AG04450 (cell line): ENCODE results near the gene SYTL3. TPM values are rescaled to one million over a fixed set of nuclear protein-coding genes. Genes with fewer than 3 reads are reported as not detected.

Experiments
- CTCF ChIA-PET: fragments of 300-600, 350-600 bp; formaldehyde crosslinking; extraction: SDS; loops from one replicate; lab custom pipeline; 2022; ENCODE audit warnings: antibody characterized with exemption, inconsistent platforms; lab: Charles Lee
- POLR2A ChIA-PET: fragments of 350-600 bp; formaldehyde crosslinking; extraction: SDS; loops from one replicate; lab custom pipeline; 2021; ENCODE audit warnings: antibody characterized with exemption, inconsistent platforms; lab: Yijun Ruan, JAX
- DNase-seq: peaks from one replicate; pipeline ENCODE4 v3.0.0-alpha.2; 2011; ENCODE audit warnings: low read depth, low spot score
- H3K27ac ChIP-seq: one replicate; pipeline ENCODE4 v1.5.1; 2012; ENCODE audit warnings: low read depth, low read length, control low read depth
- H3K27me3 ChIP-seq: one replicate; pipeline ENCODE4 v1.6.0; 2012; ENCODE audit warnings: low read length; ENCODE audit not compliant: control insufficient read depth, insufficient read depth
- H3K4me3 ChIP-seq: 2 replicates; pipeline ENCODE4 v1.5.1; 2011; ENCODE audit warnings: mild to moderate bottlenecking, low read depth, low read length, control low read depth
- H3K9me3 ChIP-seq: 2 replicates; pipeline ENCODE4 v1.5.1; 2012; ENCODE audit warnings: low read length; ENCODE audit not compliant: control insufficient read depth, insufficient read depth
- CTCF ChIP-seq: IDR thresholded peaks from 2 replicates; pipeline ENCODE4 v1.5.1; 2011; ENCODE audit warnings: low read depth, low read length, control low read depth, inconsistent platforms
- polyA plus RNA-seq: library from polyadenylated mRNA; depleted of rRNA; stranded (reverse); fragments of >200 nt; gene quantifications from 2 replicates; pipeline ENCODE4 v1.2.3, GENCODE V29; 2011

The SYTL3 gene
- polyA plus RNA-seq, 1 experiment = 1.6 TPM

GRCh38 chr6:158680481-158680880, 30.6 kb downstream of the SYTL3 start:
- Histone ChIP-seq H3K9me3 (no peaks in the 10 kb centered on the region), H3K4me3 (no peak overlapping the region), H3K27ac (no peak overlapping the region), H3K27me3 (no peaks in the 10 kb centered on the region)
- no peak for TF ChIP-seq CTCF
- CTCF ChIA-PET = interaction anchor here (0.6 to 1.2 kb wide), 3 partner anchors 10 to 1317 kb away, joined by 3 to 5 read pairs (median 4); no protein-coding TSS in a partner anchor
- DNase-seq = no peak
- POLR2A ChIA-PET = no interaction called here

- H3K27me3 ChIP-seq = no peaks in the 10 kb centered on the region
- no peak for DNase-seq
- ChIA-PET CTCF (no interaction called here), POLR2A (interaction anchor here (0.7 kb wide), 1 partner anchor 21 kb away, joined by 11 read pairs; no protein-coding TSS in a partner anchor)
- no peak overlapping the region for H3K4me3 ChIP-seq
- H3K27ac ChIP-seq = no peak overlapping the region
- no peak for TF ChIP-seq CTCF
- H3K9me3 ChIP-seq = no peaks in the 10 kb centered on the region
These were observed 34.5 kb downstream of the SYTL3 start for GRCh38 chr6:158684311-158684710.

DNA sequence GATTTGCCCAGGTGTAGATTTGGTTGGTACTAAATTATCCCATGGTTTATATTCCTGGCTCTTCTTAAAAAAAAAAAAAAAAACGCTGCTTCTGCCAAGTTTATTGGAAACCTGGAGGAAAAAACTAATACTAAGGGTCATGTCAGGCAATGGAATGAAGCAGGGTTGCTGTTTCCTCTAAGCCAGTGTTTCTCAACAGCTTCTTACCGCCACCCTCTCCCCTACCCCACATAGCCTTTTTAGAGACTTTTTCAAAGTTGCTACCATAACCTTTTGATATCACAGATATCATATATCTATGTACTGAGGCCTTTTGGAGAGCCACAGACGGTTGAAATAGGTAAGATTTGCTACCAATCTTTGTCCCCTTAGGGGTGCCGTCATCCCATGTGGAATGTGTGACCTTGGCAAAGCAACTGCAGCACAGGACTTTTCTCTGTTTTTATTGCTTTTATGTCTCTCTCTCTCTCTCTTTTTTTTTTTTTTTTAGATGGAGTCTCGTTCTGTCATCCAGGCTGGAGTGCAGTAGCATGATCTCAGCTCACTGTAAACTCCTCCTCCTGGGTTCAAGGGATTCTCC, 35.0 kb downstream of the SYTL3 start:
- no peak for TF ChIP-seq CTCF
- POLR2A ChIA-PET = interaction anchor here (0.7 kb wide), 1 partner anchor 22 kb away, joined by 11 read pairs; no protein-coding TSS in a partner anchor
- CTCF ChIA-PET = no interaction called here
- Histone ChIP-seq H3K27me3 (no peaks in the 10 kb centered on the region), H3K9me3 (no peaks in the 10 kb centered on the region), H3K4me3 (no peak overlapping the region), H3K27ac (no peak overlapping the region)
- no peak for DNase-seq

DNA sequence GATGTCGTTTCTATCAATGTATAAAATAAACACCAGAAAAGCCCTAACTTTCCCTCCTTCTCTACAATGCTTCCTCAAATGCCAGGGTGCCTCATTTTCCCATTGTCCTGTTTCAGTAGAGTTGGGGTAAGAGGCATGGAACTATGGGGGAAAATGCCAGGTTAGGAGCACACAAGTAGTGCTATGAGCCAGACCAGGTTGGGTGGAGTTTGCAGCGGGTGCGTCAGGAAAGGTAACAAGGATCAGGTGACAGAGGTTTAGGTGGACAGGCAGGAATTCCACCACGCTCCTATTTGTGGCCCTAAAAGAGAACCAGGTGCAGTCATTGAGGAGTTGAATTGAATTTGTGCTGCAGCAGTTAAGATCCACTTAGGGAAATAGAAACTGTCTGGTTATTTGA, 36.5 kb downstream of the SYTL3 start:
- no peak for DNase-seq
- Histone ChIP-seq H3K9me3 (no peaks in the 10 kb centered on the region), H3K27me3 (no peaks in the 10 kb centered on the region), H3K27ac (no peak overlapping the region), H3K4me3 (no peak overlapping the region)
- CTCF ChIA-PET = no interaction called here
- no peak for TF ChIP-seq CTCF
- POLR2A ChIA-PET = no interaction called here

GRCh38 chr6:158686791-158687381, 37.0 kb downstream of the SYTL3 start:
- Histone ChIP-seq H3K4me3 (no peak overlapping the region), H3K27ac (no peak overlapping the region), H3K9me3 (no peaks in the 10 kb centered on the region), H3K27me3 (no peaks in the 10 kb centered on the region)
- ChIA-PET CTCF (interaction anchor here (0.6 to 5.4 kb wide), 2 partner anchors 473 to 564 kb away, joined by 3 to 84 read pairs; no protein-coding TSS in a partner anchor), POLR2A (no interaction called here)
- no peak for TF ChIP-seq CTCF
- no peak for DNase-seq
